ENCODE measurements around the gene EXOC2. TPM values are rescaled to one million over a fixed set of nuclear protein-coding genes. Genes with fewer than 3 reads are reported as not detected.

EXOC2 gene
- total and polyA plus RNA-seq, 5 donors from 2014 or later = 33.1 to 43.6 (median 38.9) TPM

GRCh38 chr6:456887-457286, 236.1 kb downstream of the EXOC2 start:
- H3K27ac ChIP-seq (ENCODE audit: insufficient read depth, low read length, poor library complexity, severe bottlenecking) = no peak overlapping the region
- no peak overlapping the region for H3K4me3 ChIP-seq (ENCODE audit: low read depth, low read length)
- Mint-ChIP-seq H3K27ac (peak overlapping the region in 1 of 3 donors; percentile 19), H3K4me3 (no peak overlapping the region), H3K27me3 (peaks cover 8% of the 10 kb centered on the region), H3K36me3 (no peaks in the 10 kb centered on the region), H3K9me3 (peaks cover 0 to 6% (median 4%) of the 10 kb centered on the region in 7 donors), H3K4me1 (peaks cover 0 to 11% (median 6%) of the 10 kb centered on the region in 4 donors)
- H3K9me3 ChIP-seq (ENCODE audit: control insufficient read depth in 2 of 2, low read length in 2 of 2) = no peaks in the 10 kb centered on the region
- DNase-seq (no peak), ATAC-seq (ENCODE audit: low read depth in 2 of 2) (no peak)
- no peaks in the 10 kb centered on the region for H3K4me1 ChIP-seq (ENCODE audit: control insufficient read depth, insufficient read depth, low read length, poor library complexity, severe bottlenecking)
- no peaks in the 10 kb centered on the region for H3K27me3 ChIP-seq (ENCODE audit: control insufficient read depth, insufficient read depth, low read length)
- no peaks in the 10 kb centered on the region for H3K36me3 ChIP-seq (ENCODE audit: control insufficient read depth, insufficient read depth, low read length)

- H3K9me3 Mint-ChIP-seq = peaks cover 0 to 6% (median 2%) of the 10 kb centered on the region in 7 donors
- DNase-seq (no peak), ATAC-seq (ENCODE audit: low read depth in 2 of 2) (no peak)
- no peaks in the 10 kb centered on the region for H3K36me3 ChIP-seq (ENCODE audit: control insufficient read depth, insufficient read depth, low read length)
- H3K4me3 ChIP-seq (ENCODE audit: low read depth, low read length) = no peak overlapping the region
- no peaks in the 10 kb centered on the region for H3K4me1 ChIP-seq (ENCODE audit: control insufficient read depth, insufficient read depth, low read length, poor library complexity, severe bottlenecking)
- no peak overlapping the region for H3K27ac ChIP-seq (ENCODE audit: insufficient read depth, low read length, poor library complexity, severe bottlenecking)
- H3K27me3 ChIP-seq (ENCODE audit: control insufficient read depth, insufficient read depth, low read length) = no peaks in the 10 kb centered on the region
- no peak overlapping the region for H3K4me3 Mint-ChIP-seq
- H3K9me3 ChIP-seq (ENCODE audit: control insufficient read depth in 2 of 2, low read length in 2 of 2) = no peaks in the 10 kb centered on the region
- H3K27me3 Mint-ChIP-seq = peaks cover 8% of the 10 kb centered on the region
- H3K27ac Mint-ChIP-seq = no peak overlapping the region
- no peaks in the 10 kb centered on the region for H3K36me3 Mint-ChIP-seq
- peaks cover 0 to 11% (median 5%) of the 10 kb centered on the region in 4 donors for H3K4me1 Mint-ChIP-seq
These were observed 236.5 kb downstream of the EXOC2 start for GRCh38 chr6:456358-456867.

GRCh38 chr6:455835-456234, 237.1 kb downstream of the EXOC2 start:
- H3K4me1 Mint-ChIP-seq = peaks cover 0 to 11% (median 5%) of the 10 kb centered on the region in 4 donors
- no peak for ATAC-seq (ENCODE audit: low read depth in 2 of 2)
- DNase-seq = no peak
- H3K9me3 ChIP-seq (ENCODE audit: control insufficient read depth in 2 of 2, low read length in 2 of 2) = no peaks in the 10 kb centered on the region
- no peak overlapping the region for H3K27ac Mint-ChIP-seq
- no peaks in the 10 kb centered on the region for H3K27me3 ChIP-seq (ENCODE audit: control insufficient read depth, insufficient read depth, low read length)
- H3K4me1 ChIP-seq (ENCODE audit: control insufficient read depth, insufficient read depth, low read length, poor library complexity, severe bottlenecking) = no peaks in the 10 kb centered on the region
- peaks cover 0 to 6% (median 2%) of the 10 kb centered on the region in 7 donors for H3K9me3 Mint-ChIP-seq
- H3K36me3 ChIP-seq (ENCODE audit: control insufficient read depth, insufficient read depth, low read length) = no peaks in the 10 kb centered on the region
- H3K36me3 Mint-ChIP-seq = no peaks in the 10 kb centered on the region
- peaks cover 8% of the 10 kb centered on the region for H3K27me3 Mint-ChIP-seq
- no peak overlapping the region for H3K4me3 Mint-ChIP-seq
- no peak overlapping the region for H3K27ac ChIP-seq (ENCODE audit: insufficient read depth, low read length, poor library complexity, severe bottlenecking)
- H3K4me3 ChIP-seq (ENCODE audit: low read depth, low read length) = no peak overlapping the region

GRCh38 chr6:455006-455585, 237.8 kb downstream of the EXOC2 start:
- Histone ChIP-seq H3K27me3 (ENCODE audit: control insufficient read depth, insufficient read depth, low read length) (no peaks in the 10 kb centered on the region), H3K4me1 (ENCODE audit: control insufficient read depth, insufficient read depth, low read length, poor library complexity, severe bottlenecking) (no peaks in the 10 kb centered on the region), H3K36me3 (ENCODE audit: control insufficient read depth, insufficient read depth, low read length) (no peaks in the 10 kb centered on the region), H3K27ac (ENCODE audit: insufficient read depth, low read length, poor library complexity, severe bottlenecking) (no peak overlapping the region), H3K9me3 (ENCODE audit: control insufficient read depth in 2 of 2, low read length in 2 of 2) (no peaks in the 10 kb centered on the region), H3K4me3 (ENCODE audit: low read depth, low read length) (no peak overlapping the region)
- Mint-ChIP-seq H3K4me1 (peaks cover 0 to 11% (median 5%) of the 10 kb centered on the region in 4 donors), H3K27ac (peak overlapping the region in 2 of 3 donors; percentile 48 to 64), H3K9me3 (peaks cover 0 to 6% (median 2%) of the 10 kb centered on the region in 7 donors), H3K36me3 (no peaks in the 10 kb centered on the region), H3K4me3 (no peak overlapping the region), H3K27me3 (peaks cover 8% of the 10 kb centered on the region)
- DNase-seq = peak in 1 of 3 donors; percentile 50
- ATAC-seq (ENCODE audit: low read depth in 2 of 2) = peak; percentile 71 to 80

- H3K4me3 Mint-ChIP-seq = no peak overlapping the region
- Histone ChIP-seq H3K4me1 (ENCODE audit: control insufficient read depth, insufficient read depth, low read length, poor library complexity, severe bottlenecking) (no peaks in the 10 kb centered on the region), H3K27ac (ENCODE audit: insufficient read depth, low read length, poor library complexity, severe bottlenecking) (no peak overlapping the region), H3K36me3 (ENCODE audit: control insufficient read depth, insufficient read depth, low read length) (no peaks in the 10 kb centered on the region), H3K4me3 (ENCODE audit: low read depth, low read length) (no peak overlapping the region), H3K27me3 (ENCODE audit: control insufficient read depth, insufficient read depth, low read length) (no peaks in the 10 kb centered on the region), H3K9me3 (ENCODE audit: control insufficient read depth in 2 of 2, low read length in 2 of 2) (no peaks in the 10 kb centered on the region)
- ATAC-seq (ENCODE audit: low read depth in 2 of 2) = no peak
- H3K36me3 Mint-ChIP-seq = no peaks in the 10 kb centered on the region
- H3K27ac Mint-ChIP-seq = peak overlapping the region in 1 of 3 donors; percentile 48
- H3K4me1 Mint-ChIP-seq = peaks cover 0 to 11% (median 5%) of the 10 kb centered on the region in 4 donors
- DNase-seq = no peak
- peaks cover 8% of the 10 kb centered on the region for H3K27me3 Mint-ChIP-seq
- peaks cover 0 to 6% (median 2%) of the 10 kb centered on the region in 7 donors for H3K9me3 Mint-ChIP-seq
These were observed 238.6 kb downstream of the EXOC2 start for GRCh38 chr6:454148-454991.

GRCh38 chr6:453152-453551, 239.8 kb downstream of the EXOC2 start:
- Histone ChIP-seq H3K4me3 (ENCODE audit: low read depth, low read length) (no peak overlapping the region), H3K36me3 (ENCODE audit: control insufficient read depth, insufficient read depth, low read length) (no peaks in the 10 kb centered on the region), H3K27me3 (ENCODE audit: control insufficient read depth, insufficient read depth, low read length) (no peaks in the 10 kb centered on the region), H3K9me3 (ENCODE audit: control insufficient read depth in 2 of 2, low read length in 2 of 2) (no peaks in the 10 kb centered on the region), H3K27ac (ENCODE audit: insufficient read depth, low read length, poor library complexity, severe bottlenecking) (no peak overlapping the region), H3K4me1 (ENCODE audit: control insufficient read depth, insufficient read depth, low read length, poor library complexity, severe bottlenecking) (peaks cover 2% of the 10 kb centered on the region)
- peaks cover 0 to 3% (median under 1%) of the 10 kb centered on the region in 7 donors for H3K9me3 Mint-ChIP-seq
- no peaks in the 10 kb centered on the region for H3K36me3 Mint-ChIP-seq
- peaks cover 0 to 17% (median 12%) of the 10 kb centered on the region in 4 donors for H3K4me1 Mint-ChIP-seq
- no peak overlapping the region for H3K27ac Mint-ChIP-seq
- DNase-seq = no peak
- no peak overlapping the region for H3K4me3 Mint-ChIP-seq
- H3K27me3 Mint-ChIP-seq = peaks cover 8% of the 10 kb centered on the region
- no peak for ATAC-seq (ENCODE audit: low read depth in 2 of 2)

- Mint-ChIP-seq H3K9me3 (peaks cover 0 to 2% (median 0%) of the 10 kb centered on the region in 7 donors), H3K27me3 (peaks cover 8% of the 10 kb centered on the region), H3K4me3 (no peak overlapping the region), H3K36me3 (no peaks in the 10 kb centered on the region), H3K4me1 (peaks cover 0 to 24% (median 16%) of the 10 kb centered on the region in 4 donors), H3K27ac (no peak overlapping the region)
- Histone ChIP-seq H3K36me3 (ENCODE audit: control insufficient read depth, insufficient read depth, low read length) (no peaks in the 10 kb centered on the region), H3K4me3 (ENCODE audit: low read depth, low read length) (no peak overlapping the region), H3K27me3 (ENCODE audit: control insufficient read depth, insufficient read depth, low read length) (no peaks in the 10 kb centered on the region), H3K27ac (ENCODE audit: insufficient read depth, low read length, poor library complexity, severe bottlenecking) (no peak overlapping the region), H3K4me1 (ENCODE audit: control insufficient read depth, insufficient read depth, low read length, poor library complexity, severe bottlenecking) (peaks cover 9% of the 10 kb centered on the region), H3K9me3 (ENCODE audit: control insufficient read depth in 2 of 2, low read length in 2 of 2) (no peaks in the 10 kb centered on the region)
- no peak for ATAC-seq (ENCODE audit: low read depth in 2 of 2)
- DNase-seq = no peak
These were observed 240.5 kb downstream of the EXOC2 start for GRCh38 chr6:452301-453067.
